UCSD-AML1 (cell line): ENCODE measurements around the gene NOTUM.
A peak's percentile ranks its signal among the peaks of the same experiment; 100 is the strongest.

Source experiments
- DNase-seq: peaks from one replicate; lab custom pipeline; 2025; ENCODE audit not compliant: unreplicated experiment; lab: John Stamatoyannopoulos, UW

NOTUM gene

GRCh38 chr17:81911277-81911961 lies 49.6 kb downstream of the NOTUM start, which contains the start of gene PCYT2:
PCYT2 (minus strand) TSS chr17:81911399; CDS start chr17:81911355, 44 bp downstream.
- DNase-seq: peak; percentile 85

GRCh38 chr17:81910840-81911276 lies 50.1 kb downstream of the NOTUM start:
- DNase-seq: no peak

- DNase-seq: no peak
These were observed 50.8 kb downstream of the NOTUM start for GRCh38 chr17:81909966-81910839.

GRCh38 chr17:81909231-81909630 lies 51.8 kb downstream of the NOTUM start:
- DNase-seq: no peak

- no peak for DNase-seq
These were observed 52.2 kb downstream of the NOTUM start for GRCh38 chr17:81908793-81909192.

GRCh38 chr17:81907219-81908145 lies 53.5 kb downstream of the NOTUM start:
- DNase-seq: no peak

GRCh38 chr17:81906476-81907218 lies 54.3 kb downstream of the NOTUM start:
- DNase-seq: no peak

- DNase-seq: no peak
These were observed 55.0 kb downstream of the NOTUM start for GRCh38 chr17:81905993-81906392.

GRCh38 chr17:81905424-81905875 lies 55.5 kb downstream of the NOTUM start:
- DNase-seq: no peak

GRCh38 chr17:81904600-81905423 lies 56.2 kb downstream of the NOTUM start:
- no peak for DNase-seq

GRCh38 chr17:81903896-81904599 lies 56.9 kb downstream of the NOTUM start:
- DNase-seq: no peak

- no peak for DNase-seq
These were observed 57.6 kb downstream of the NOTUM start for GRCh38 chr17:81903415-81903831.

GRCh38 chr17:81902653-81903414 lies 58.2 kb downstream of the NOTUM start:
- no peak for DNase-seq
